IgD-negative memory B cell (primary cell): ENCODE measurements around the gene MYO7A. TPM values are rescaled to one million over a fixed set of nuclear protein-coding genes. Genes with fewer than 3 reads are reported as not detected.

Experiments used
- H3K27ac Mint-ChIP-seq, 3 donors: one replicate each; pipeline ENCODE4 v1.8.0; 2020 to 2022; ENCODE audit warnings: mild to moderate bottlenecking in 3 of 3, mixed read lengths in 3 of 3, moderate library complexity in 1 of 3
- H3K27me3 Mint-ChIP-seq: one replicate; pipeline ENCODE4 v1.8.0; 2021; ENCODE audit warnings: mixed read lengths
- H3K36me3 Mint-ChIP-seq: one replicate; pipeline ENCODE4 v1.8.0; 2020; ENCODE audit warnings: mild to moderate bottlenecking, mixed read lengths
- H3K4me1 Mint-ChIP-seq, 3 donors: one replicate each; pipeline ENCODE4 v1.8.0; 2020 to 2022; ENCODE audit warnings: mixed read lengths in 3 of 3, mild to moderate bottlenecking in 1 of 3
- H3K4me3 Mint-ChIP-seq, 4 donors: one replicate each; pipeline ENCODE4 v1.8.0; 2020 to 2022; ENCODE audit warnings: mild to moderate bottlenecking in 4 of 4, mixed read lengths in 4 of 4, moderate library complexity in 3 of 4
- H3K9me3 Mint-ChIP-seq, 3 donors: one replicate each; pipeline ENCODE4 v1.8.0; 2020 to 2021; ENCODE audit warnings: mixed read lengths in 3 of 3, mild to moderate bottlenecking in 1 of 3
- polyA plus RNA-seq: library from polyadenylated mRNA; unstranded; fragments of 300-500 nt; fragmentation: Illumina TruSeq; gene quantifications from one replicate; pipeline ENCODE4 v1.2.3, GENCODE V29; 2021

The MYO7A gene
- polyA plus RNA-seq, 1 donor from 2014 or later = not detected

DNA sequence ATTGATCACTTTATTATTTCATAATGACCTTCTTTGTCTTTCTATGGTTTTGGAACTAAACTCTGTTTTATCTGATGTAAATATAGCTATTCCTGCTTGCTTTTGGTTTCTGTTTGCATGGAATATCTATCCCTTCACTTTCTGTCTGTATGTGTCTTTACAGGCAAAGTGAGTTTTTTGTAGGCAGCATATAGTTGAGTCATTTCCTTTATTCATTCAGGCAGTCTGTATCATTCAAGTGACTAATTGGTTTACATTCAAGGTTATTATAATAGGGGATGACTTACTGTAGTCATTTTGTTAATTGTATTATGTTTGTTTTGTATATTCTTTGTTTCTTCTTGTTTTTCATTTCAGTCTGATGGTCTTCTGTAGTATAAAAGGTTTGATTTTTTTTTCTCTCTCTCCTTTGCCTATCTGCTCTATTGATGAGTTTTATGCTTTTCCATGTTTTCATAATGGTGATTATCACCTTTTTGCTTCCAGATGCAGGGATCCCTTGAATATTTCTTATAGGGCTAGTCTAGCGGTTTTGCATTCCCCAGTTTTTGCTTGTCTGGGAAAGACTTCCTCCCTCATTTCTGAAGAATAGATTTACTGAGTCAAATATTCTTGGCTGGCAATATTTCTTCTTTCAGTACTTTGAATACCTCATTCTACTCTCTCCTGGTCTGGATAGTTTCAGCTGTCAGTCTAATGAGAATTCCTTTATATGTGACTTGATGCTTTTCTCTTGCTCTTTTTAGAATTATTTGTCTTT lies 123.0 kb downstream of the MYO7A start:
- H3K27me3 Mint-ChIP-seq = peaks cover 5% of the 10 kb centered on the region
- H3K36me3 Mint-ChIP-seq = no peaks in the 10 kb centered on the region
- H3K27ac Mint-ChIP-seq = no peak overlapping the region
- peaks cover 7 to 13% (median 9%) of the 10 kb centered on the region in 3 donors for H3K9me3 Mint-ChIP-seq
- no peaks in the 10 kb centered on the region for H3K4me1 Mint-ChIP-seq
- no peak overlapping the region for H3K4me3 Mint-ChIP-seq

- Mint-ChIP-seq H3K36me3 (no peaks in the 10 kb centered on the region), H3K27me3 (peaks cover 11% of the 10 kb centered on the region), H3K4me1 (no peaks in the 10 kb centered on the region), H3K27ac (no peak overlapping the region), H3K4me3 (no peak overlapping the region), H3K9me3 (peaks cover 9 to 13% (median 11%) of the 10 kb centered on the region in 3 donors)
Observed at GRCh38 chr11:77252555-77253270, 124.7 kb downstream of the MYO7A start.

DNA sequence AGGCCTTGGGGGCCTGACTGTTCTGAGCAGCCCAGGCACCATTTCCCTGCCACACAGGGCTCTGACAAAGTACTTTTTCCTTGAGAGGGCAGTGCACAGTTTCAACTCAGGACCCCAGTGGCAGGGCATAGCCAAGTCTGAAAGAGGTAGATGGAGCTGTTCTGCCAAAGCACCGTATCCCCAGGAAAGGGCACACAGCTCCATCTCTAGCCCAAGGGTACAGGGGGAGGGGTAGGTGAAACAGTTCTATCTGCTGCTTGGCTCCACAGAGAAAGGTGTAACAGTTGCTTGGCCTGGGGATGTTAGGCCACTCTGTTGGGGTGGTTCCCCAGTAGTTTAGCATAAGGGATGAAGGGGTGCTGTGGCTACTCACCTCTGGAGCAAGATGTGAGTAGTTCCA lies 125.6 kb downstream of the MYO7A start:
- no peaks in the 10 kb centered on the region for H3K4me1 Mint-ChIP-seq

GRCh38 chr11:77259641-77260040 lies 131.6 kb downstream of the MYO7A start:
- no peak overlapping the region for H3K27ac Mint-ChIP-seq
- H3K9me3 Mint-ChIP-seq = peaks cover 5 to 23% (median 18%) of the 10 kb centered on the region in 3 donors
- H3K27me3 Mint-ChIP-seq = peaks cover 14% of the 10 kb centered on the region

More for the DNA sequence above, 125.6 kb downstream of the MYO7A start:
- H3K4me3 Mint-ChIP-seq = no peak overlapping the region
- H3K27ac Mint-ChIP-seq = no peak overlapping the region
- no peaks in the 10 kb centered on the region for H3K36me3 Mint-ChIP-seq
- peaks cover 9 to 13% (median 11%) of the 10 kb centered on the region in 3 donors for H3K9me3 Mint-ChIP-seq
- peaks cover 12% of the 10 kb centered on the region for H3K27me3 Mint-ChIP-seq

DNA sequence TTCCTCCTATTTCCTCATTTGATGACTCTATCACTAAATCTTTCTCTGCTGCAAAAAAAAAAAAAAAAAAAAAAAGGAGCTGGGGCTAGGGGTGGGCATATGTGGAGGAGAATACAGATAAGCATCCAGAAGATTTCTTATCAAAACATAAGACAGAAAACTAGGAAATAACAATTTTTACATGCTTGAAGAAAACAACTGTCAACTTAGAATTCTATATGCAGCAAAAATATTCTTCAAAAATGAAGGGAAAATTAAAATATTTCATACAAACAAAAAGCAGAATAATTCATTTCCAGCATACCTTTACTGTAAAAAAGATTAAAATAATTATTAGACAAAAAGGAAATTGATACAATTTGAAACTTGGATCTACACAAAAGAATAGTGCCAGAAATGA lies 134.8 kb downstream of the MYO7A start:
- H3K27me3 Mint-ChIP-seq = peaks cover 7% of the 10 kb centered on the region
- H3K36me3 Mint-ChIP-seq = no peaks in the 10 kb centered on the region
- peaks cover 0 to 2% (median 0%) of the 10 kb centered on the region in 3 donors for H3K4me1 Mint-ChIP-seq
- no peak overlapping the region for H3K4me3 Mint-ChIP-seq
- no peak overlapping the region for H3K27ac Mint-ChIP-seq
- H3K9me3 Mint-ChIP-seq = peaks cover 7 to 18% (median 18%) of the 10 kb centered on the region in 3 donors

More at GRCh38 chr11:77259641-77260040, 131.6 kb downstream of the MYO7A start:
- no peak overlapping the region for H3K4me3 Mint-ChIP-seq
- H3K36me3 Mint-ChIP-seq = no peaks in the 10 kb centered on the region
- peaks cover 0 to 2% (median 0%) of the 10 kb centered on the region in 3 donors for H3K4me1 Mint-ChIP-seq

Other genes with a start within 250 kb of the MYO7A start
- not detected for gene B3GNT6, start 93.8 kb upstream of the MYO7A start, polyA plus RNA-seq
- gene CAPN5, start 61.3 kb upstream of the MYO7A start, polyA plus RNA-seq = 1.1 TPM
- gene OMP, start 25.4 kb upstream of the MYO7A start, polyA plus RNA-seq = not detected
- not detected for gene GDPD4, start 173.4 kb downstream of the MYO7A start, polyA plus RNA-seq